HL-60 (cell line): ENCODE results near the gene KLHL21.

ENCODE experiments used
- DNase-seq, 2 experiments: peaks; one replicate each; pipeline ENCODE4 v3.0.0-alpha.2; 2010 to 2020; ENCODE audit warnings: low read depth in 1 of 2, low spot score in 1 of 2
- H3K27ac ChIP-seq: fragments of 250-450 bp; sonication (Bioruptor Pico); replicated peaks from 2 replicates; pipeline ENCODE4 v1.5.1; 2020; ENCODE audit warnings: mild to moderate bottlenecking, moderate library complexity
- H3K27me3 ChIP-seq: fragments of 250-450 bp; sonication (Bioruptor Pico); 2 replicates; pipeline ENCODE4 v1.5.1; 2021; ENCODE audit warnings: mild to moderate bottlenecking, moderate library complexity; ENCODE audit not compliant: insufficient read depth, poor library complexity, severe bottlenecking
- H3K4me3 ChIP-seq: replicated peaks from 2 replicates; pipeline ENCODE4 v1.5.1; 2011; ENCODE audit warnings: mild to moderate bottlenecking, control low read depth, low read length; ENCODE audit not compliant: insufficient read depth
- GABPA ChIP-seq: IDR thresholded peaks from 2 replicates; pipeline ENCODE4 v1.6.1; 2012; ENCODE audit warnings: low read depth
- POLR2AphosphoS5 ChIP-seq: IDR thresholded peaks from 2 replicates; pipeline ENCODE4 v1.6.1; 2012; ENCODE audit warnings: low read depth
- SPI1 ChIP-seq: IDR thresholded peaks from 2 replicates; pipeline ENCODE4 v1.6.1; 2012; ENCODE audit warnings: low read depth, mild to moderate bottlenecking, borderline replicate concordance
- TF ChIP-seq, protein P1 (sequence below): IDR thresholded peaks from 2 replicates; pipeline ENCODE4 v1.6.1; 2012; ENCODE audit warnings: low read depth; ENCODE audit not compliant: insufficient replicate concordance
- TF ChIP-seq, protein P2 (sequence below): IDR thresholded peaks from one replicate; pipeline ENCODE4 v1.5.1; 2011; ENCODE audit warnings: low read length, control low read depth, inconsistent platforms; ENCODE audit not compliant: insufficient read depth

KLHL21 gene

DNA sequence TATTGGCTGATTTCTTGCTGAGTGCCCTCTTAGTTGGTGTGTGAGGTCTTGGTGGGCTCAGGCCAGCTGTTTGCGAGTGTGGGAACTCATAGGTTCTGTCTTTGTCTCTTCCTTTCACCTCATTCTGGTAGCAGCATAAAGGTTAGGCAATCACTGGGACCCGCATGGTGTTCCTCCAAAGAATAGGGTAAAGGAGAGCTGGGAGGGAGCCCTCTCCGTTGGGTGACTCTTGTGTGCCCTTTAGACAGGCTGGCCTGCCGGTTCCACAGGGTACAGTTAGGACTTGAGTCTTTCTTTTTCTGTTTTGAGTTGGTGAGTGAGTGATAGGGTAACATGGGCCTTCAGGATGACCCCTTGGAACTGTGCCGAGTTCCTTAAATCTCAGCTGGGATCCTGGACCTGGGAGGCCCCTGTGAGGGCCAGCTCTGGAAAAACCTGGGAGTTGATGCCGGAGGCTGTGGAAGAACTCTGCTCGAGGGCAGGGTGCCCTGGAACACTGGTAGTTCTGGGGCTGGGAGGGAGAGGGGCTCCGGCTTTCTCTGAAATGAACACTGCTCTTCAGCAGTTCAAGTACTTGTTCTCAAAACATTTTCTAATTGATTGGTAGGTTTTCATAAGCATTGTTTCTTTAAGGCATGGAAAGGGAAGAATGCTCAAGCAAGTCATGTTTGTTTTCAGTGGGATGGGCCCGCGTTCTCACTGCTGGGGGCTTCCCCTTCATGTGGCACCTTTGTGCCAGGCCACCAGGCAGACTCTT, 19.9 kb upstream of the KLHL21 start:
- no peak for DNase-seq
- TF ChIP-seq SPI1 (no peak), POLR2AphosphoS5 (no peak), GABPA (no peak)
- TF ChIP-seq, protein P1, sequence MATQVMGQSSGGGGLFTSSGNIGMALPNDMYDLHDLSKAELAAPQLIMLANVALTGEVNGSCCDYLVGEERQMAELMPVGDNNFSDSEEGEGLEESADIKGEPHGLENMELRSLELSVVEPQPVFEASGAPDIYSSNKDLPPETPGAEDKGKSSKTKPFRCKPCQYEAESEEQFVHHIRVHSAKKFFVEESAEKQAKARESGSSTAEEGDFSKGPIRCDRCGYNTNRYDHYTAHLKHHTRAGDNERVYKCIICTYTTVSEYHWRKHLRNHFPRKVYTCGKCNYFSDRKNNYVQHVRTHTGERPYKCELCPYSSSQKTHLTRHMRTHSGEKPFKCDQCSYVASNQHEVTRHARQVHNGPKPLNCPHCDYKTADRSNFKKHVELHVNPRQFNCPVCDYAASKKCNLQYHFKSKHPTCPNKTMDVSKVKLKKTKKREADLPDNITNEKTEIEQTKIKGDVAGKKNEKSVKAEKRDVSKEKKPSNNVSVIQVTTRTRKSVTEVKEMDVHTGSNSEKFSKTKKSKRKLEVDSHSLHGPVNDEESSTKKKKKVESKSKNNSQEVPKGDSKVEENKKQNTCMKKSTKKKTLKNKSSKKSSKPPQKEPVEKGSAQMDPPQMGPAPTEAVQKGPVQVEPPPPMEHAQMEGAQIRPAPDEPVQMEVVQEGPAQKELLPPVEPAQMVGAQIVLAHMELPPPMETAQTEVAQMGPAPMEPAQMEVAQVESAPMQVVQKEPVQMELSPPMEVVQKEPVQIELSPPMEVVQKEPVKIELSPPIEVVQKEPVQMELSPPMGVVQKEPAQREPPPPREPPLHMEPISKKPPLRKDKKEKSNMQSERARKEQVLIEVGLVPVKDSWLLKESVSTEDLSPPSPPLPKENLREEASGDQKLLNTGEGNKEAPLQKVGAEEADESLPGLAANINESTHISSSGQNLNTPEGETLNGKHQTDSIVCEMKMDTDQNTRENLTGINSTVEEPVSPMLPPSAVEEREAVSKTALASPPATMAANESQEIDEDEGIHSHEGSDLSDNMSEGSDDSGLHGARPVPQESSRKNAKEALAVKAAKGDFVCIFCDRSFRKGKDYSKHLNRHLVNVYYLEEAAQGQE, result no peak
- TF ChIP-seq, protein P2, sequence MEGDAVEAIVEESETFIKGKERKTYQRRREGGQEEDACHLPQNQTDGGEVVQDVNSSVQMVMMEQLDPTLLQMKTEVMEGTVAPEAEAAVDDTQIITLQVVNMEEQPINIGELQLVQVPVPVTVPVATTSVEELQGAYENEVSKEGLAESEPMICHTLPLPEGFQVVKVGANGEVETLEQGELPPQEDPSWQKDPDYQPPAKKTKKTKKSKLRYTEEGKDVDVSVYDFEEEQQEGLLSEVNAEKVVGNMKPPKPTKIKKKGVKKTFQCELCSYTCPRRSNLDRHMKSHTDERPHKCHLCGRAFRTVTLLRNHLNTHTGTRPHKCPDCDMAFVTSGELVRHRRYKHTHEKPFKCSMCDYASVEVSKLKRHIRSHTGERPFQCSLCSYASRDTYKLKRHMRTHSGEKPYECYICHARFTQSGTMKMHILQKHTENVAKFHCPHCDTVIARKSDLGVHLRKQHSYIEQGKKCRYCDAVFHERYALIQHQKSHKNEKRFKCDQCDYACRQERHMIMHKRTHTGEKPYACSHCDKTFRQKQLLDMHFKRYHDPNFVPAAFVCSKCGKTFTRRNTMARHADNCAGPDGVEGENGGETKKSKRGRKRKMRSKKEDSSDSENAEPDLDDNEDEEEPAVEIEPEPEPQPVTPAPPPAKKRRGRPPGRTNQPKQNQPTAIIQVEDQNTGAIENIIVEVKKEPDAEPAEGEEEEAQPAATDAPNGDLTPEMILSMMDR, result no peak
- H3K4me3 ChIP-seq, result no peak overlapping the region
- H3K27ac ChIP-seq, result no peak overlapping the region
- H3K27me3 ChIP-seq, result no peaks in the 10 kb centered on the region

DNA sequence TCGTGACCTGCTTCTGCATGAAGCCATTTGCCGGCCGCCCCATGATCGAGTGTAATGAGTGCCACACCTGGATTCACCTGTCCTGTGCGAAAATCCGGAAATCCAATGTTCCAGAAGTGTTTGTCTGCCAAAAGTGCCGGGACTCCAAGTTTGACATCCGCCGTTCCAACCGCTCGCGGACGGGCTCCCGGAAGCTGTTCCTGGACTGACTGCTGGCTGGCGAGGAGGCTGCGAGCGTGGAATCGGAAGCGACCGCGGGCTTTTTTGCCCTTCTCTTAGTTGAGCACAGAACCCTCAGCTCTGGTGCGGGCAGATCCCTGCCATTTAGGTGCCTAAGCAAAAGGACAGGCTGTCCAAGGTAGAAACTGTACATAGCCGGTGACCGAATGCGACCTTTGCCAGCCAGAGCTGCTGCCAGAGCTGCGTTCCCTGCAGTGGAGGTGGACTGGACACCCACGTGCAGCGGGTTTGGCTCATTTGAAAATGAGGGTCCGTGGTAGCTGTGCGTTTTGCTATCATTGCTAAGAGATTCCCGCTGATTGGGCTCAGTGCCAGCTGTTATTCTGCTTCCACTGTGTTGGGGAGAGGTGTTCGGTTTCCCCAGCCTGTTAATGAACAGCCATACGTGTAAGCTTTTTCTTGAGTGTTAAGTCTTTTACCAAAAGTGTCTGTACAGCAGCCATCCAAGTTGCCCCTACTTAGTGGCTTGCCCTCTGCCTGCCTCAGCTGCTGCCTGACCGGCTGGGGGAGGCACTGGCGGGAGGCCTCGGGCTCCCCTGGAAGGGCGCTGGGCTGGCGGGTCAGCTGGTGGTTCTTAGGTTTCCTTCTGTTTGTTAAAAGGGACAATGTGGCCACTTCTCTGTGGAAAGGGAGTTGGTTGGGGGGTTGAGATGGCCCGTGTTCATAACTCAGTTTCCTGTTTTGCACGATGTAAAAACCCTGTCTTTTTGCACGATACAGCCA, 19.0 kb upstream of the KLHL21 start:
- TF ChIP-seq POLR2AphosphoS5, result no peak
- TF ChIP-seq, protein P2, result no peak
- TF ChIP-seq GABPA, result no peak
- no peak for TF ChIP-seq SPI1
- TF ChIP-seq, protein P1, result no peak
- Histone ChIP-seq H3K27ac (no peak overlapping the region), H3K4me3 (no peak overlapping the region), H3K27me3 (no peaks in the 10 kb centered on the region)
- no peak for DNase-seq

DNA sequence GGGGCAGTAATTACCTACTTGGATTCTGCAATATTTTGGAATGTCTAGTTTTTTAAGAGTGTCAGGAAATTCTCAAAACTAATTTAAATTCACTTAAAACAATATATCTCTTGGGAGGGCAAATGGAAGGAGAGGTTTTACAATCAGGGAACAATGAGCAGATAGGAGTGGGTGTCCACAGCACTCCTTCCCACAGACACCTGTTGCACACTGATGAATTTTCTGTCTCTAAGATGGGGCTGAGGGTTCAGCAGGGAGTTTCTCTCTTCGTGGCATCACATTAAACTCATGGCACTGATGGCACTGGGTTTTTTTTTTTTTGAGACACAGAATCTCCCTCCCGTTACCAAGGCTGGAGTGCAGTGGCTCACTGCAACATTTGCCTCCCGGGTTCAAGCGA, 16.4 kb upstream of the KLHL21 start:
- Histone ChIP-seq H3K27me3 (no peaks in the 10 kb centered on the region), H3K27ac (no peak overlapping the region), H3K4me3 (no peak overlapping the region)
- no peak for DNase-seq
- no peak for TF ChIP-seq SPI1
- TF ChIP-seq, protein P1, result no peak
- no peak for TF ChIP-seq POLR2AphosphoS5
- no peak for TF ChIP-seq GABPA
- TF ChIP-seq, protein P2, result no peak
